WTC11 (cell line): ENCODE results near the gene DLX1. TPM values are rescaled to one million over a fixed set of nuclear protein-coding genes. Genes with fewer than 3 reads are reported as not detected.

Experiments used
- ATAC-seq: fragments of 200-7000 bp; cut with Tn5 transposase; 2 replicates; pipeline ENCODE4 v1.10.0; 2021; ENCODE audit warnings: mild to moderate bottlenecking, moderate library complexity
- CTCF ChIA-PET: fragments of 300-600 bp; sonication (Branson Sonifier 250); formaldehyde crosslinking; loops from one replicate; lab custom pipeline; 2021; ENCODE audit warnings: antibody characterized with exemption; lab: Charles Lee
- POLR2A ChIA-PET: fragments of 350-600 bp; sonication (Branson Sonifier 250); formaldehyde crosslinking; loops from one replicate; lab custom pipeline; 2021; ENCODE audit warnings: antibody characterized with exemption; lab: Charles Lee
- DNase-seq: peaks from one replicate; pipeline ENCODE4 v3.0.0; 2021; ENCODE audit warnings: low spot score
- H3K27ac Mint-ChIP-seq: 2 replicates; pipeline ENCODE4 v1.8.0; 2021; ENCODE audit warnings: mixed read lengths
- H3K27me3 Mint-ChIP-seq: 2 replicates; pipeline ENCODE4 v1.8.0; 2021; ENCODE audit warnings: low read depth, mild to moderate bottlenecking, moderate library complexity, mixed read lengths
- H3K36me3 Mint-ChIP-seq: 2 replicates; pipeline ENCODE4 v1.8.0; 2021; ENCODE audit warnings: mixed read lengths
- H3K4me1 Mint-ChIP-seq: 2 replicates; pipeline ENCODE4 v1.8.0; 2022; ENCODE audit warnings: mixed read lengths
- H3K4me3 Mint-ChIP-seq: 2 replicates; pipeline ENCODE4 v1.8.0; 2021; ENCODE audit warnings: mild to moderate bottlenecking, moderate library complexity, mixed read lengths
- H3K9me3 Mint-ChIP-seq: 2 replicates; pipeline ENCODE4 v1.8.0; 2021; ENCODE audit warnings: mixed read lengths
- CBFB ChIP-seq: sonication (generic); formaldehyde crosslinking; IDR thresholded peaks from 2 replicates; pipeline ENCODE4 v1.8.1; 2022; ENCODE audit warnings: mild to moderate bottlenecking, low read depth, missing genetic modification reagents
- CREB1 ChIP-seq: sonication (generic); formaldehyde crosslinking; IDR thresholded peaks from 2 replicates; pipeline ENCODE4 v1.8.0; 2023; ENCODE audit warnings: mild to moderate bottlenecking, missing genetic modification reagents
- EMX1 ChIP-seq: fragments of 250-450 bp; sonication (Bioruptor Pico); IDR thresholded peaks from 2 replicates; pipeline ENCODE4 v1.8.0; 2021; ENCODE audit warnings: mild to moderate bottlenecking
- GABPB1 ChIP-seq: sonication (generic); formaldehyde crosslinking; IDR thresholded peaks from 2 replicates; pipeline ENCODE4 v1.8.1; 2023; ENCODE audit warnings: mild to moderate bottlenecking, missing genetic modification reagents
- GTF2I ChIP-seq: fragments of 250-450 bp; sonication (Bioruptor Pico); conservative IDR thresholded peaks from 2 replicates; pipeline ENCODE4 v1.4.0; 2021; ENCODE audit warnings: mild to moderate bottlenecking
- HMGA2 ChIP-seq: fragments of 250-450 bp; sonication (Bioruptor Pico); IDR thresholded peaks from 2 replicates; pipeline ENCODE4 v1.4.0; 2021; ENCODE audit warnings: mild to moderate bottlenecking, moderate library complexity
- IRF2 ChIP-seq: sonication (generic); formaldehyde crosslinking; IDR thresholded peaks from 2 replicates; pipeline ENCODE4 v1.8.0; 2022; ENCODE audit warnings: low read depth, missing genetic modification reagents, borderline replicate concordance
- JAZF1 ChIP-seq: fragments of 250-450 bp; sonication (Bioruptor Pico); IDR thresholded peaks from 2 replicates; pipeline ENCODE4 v1.9.0; 2021; ENCODE audit warnings: moderate library complexity, mild to moderate bottlenecking, inconsistent platforms
- JUN ChIP-seq: sonication (generic); formaldehyde crosslinking; IDR thresholded peaks from 2 replicates; pipeline ENCODE4 v1.8.0; 2023; ENCODE audit warnings: mild to moderate bottlenecking, missing genetic modification reagents
- NR1H2 ChIP-seq: sonication (generic); formaldehyde crosslinking; IDR thresholded peaks from 2 replicates; pipeline ENCODE4 v1.9.0; 2021; ENCODE audit warnings: mild to moderate bottlenecking, moderate library complexity, missing genetic modification reagents
- NR2C2 ChIP-seq: sonication (generic); formaldehyde crosslinking; IDR thresholded peaks from 2 replicates; pipeline ENCODE4 v1.8.0; 2022; ENCODE audit warnings: mild to moderate bottlenecking, missing genetic modification reagents
- RELA ChIP-seq: sonication (generic); formaldehyde crosslinking; IDR thresholded peaks from 2 replicates; pipeline ENCODE4 v1.8.1; 2022; ENCODE audit warnings: missing genetic modification reagents, mild to moderate bottlenecking, borderline replicate concordance
- SMAD3 ChIP-seq: sonication (generic); formaldehyde crosslinking; IDR thresholded peaks from 2 replicates; pipeline ENCODE4 v1.8.0; 2022; ENCODE audit warnings: missing genetic modification reagents, mild to moderate bottlenecking, borderline replicate concordance
- ZNF423 ChIP-seq: fragments of 250-450 bp; sonication (Bioruptor Pico); IDR thresholded peaks from 2 replicates; pipeline ENCODE4 v2.1.2; 2022; ENCODE audit warnings: mild to moderate bottlenecking, moderate library complexity
- total RNA-seq: library from RNA; stranded (reverse); gene quantifications from 3 replicates; pipeline ENCODE4 v1.2.3, GENCODE V29; 2021
- TF ChIP-seq, protein P1 (sequence below): fragments of 200-600 bp; IDR thresholded peaks from 2 replicates; pipeline ENCODE4 v1.8.0; 2022; ENCODE audit warnings: antibody characterized with exemption
- TF ChIP-seq, protein P2 (sequence below): sonication (generic); formaldehyde crosslinking; conservative IDR thresholded peaks from 2 replicates; pipeline ENCODE4 v1.8.1; 2022; ENCODE audit warnings: mild to moderate bottlenecking, missing genetic modification reagents
- TF ChIP-seq, protein P3 (sequence below): sonication (generic); formaldehyde crosslinking; IDR thresholded peaks from 2 replicates; pipeline ENCODE4 v1.8.1; 2022; ENCODE audit warnings: low read depth, mild to moderate bottlenecking, moderate library complexity, missing genetic modification reagents, borderline replicate concordance
- TF ChIP-seq, protein P4 (sequence below): sonication (generic); formaldehyde crosslinking; IDR thresholded peaks from 2 replicates; pipeline ENCODE4 v1.8.1; 2022; ENCODE audit warnings: mild to moderate bottlenecking, missing genetic modification reagents, moderate library complexity, borderline replicate concordance
- TF ChIP-seq, protein P5 (sequence below): fragments of 250-450 bp; sonication (Bioruptor Pico); IDR thresholded peaks from 2 replicates; pipeline ENCODE4 v1.9.0; 2021; ENCODE audit warnings: mild to moderate bottlenecking
- TF ChIP-seq, protein P6 (sequence below): sonication (generic); formaldehyde crosslinking; IDR thresholded peaks from 2 replicates; pipeline ENCODE4 v1.8.1; 2023; ENCODE audit warnings: mild to moderate bottlenecking, moderate library complexity, missing genetic modification reagents
- TF ChIP-seq, protein P7 (sequence below): sonication (generic); formaldehyde crosslinking; IDR thresholded peaks from 2 replicates; pipeline ENCODE4 v1.8.0; 2022; ENCODE audit warnings: missing genetic modification reagents
- TF ChIP-seq, protein P8 (sequence below): sonication (generic); formaldehyde crosslinking; IDR thresholded peaks from 2 replicates; pipeline ENCODE4 v1.8.1; 2023; ENCODE audit warnings: mild to moderate bottlenecking, missing genetic modification reagents, moderate library complexity

The DLX1 gene
- total RNA-seq, 1 experiment from 2014 or later: not detected

DNA sequence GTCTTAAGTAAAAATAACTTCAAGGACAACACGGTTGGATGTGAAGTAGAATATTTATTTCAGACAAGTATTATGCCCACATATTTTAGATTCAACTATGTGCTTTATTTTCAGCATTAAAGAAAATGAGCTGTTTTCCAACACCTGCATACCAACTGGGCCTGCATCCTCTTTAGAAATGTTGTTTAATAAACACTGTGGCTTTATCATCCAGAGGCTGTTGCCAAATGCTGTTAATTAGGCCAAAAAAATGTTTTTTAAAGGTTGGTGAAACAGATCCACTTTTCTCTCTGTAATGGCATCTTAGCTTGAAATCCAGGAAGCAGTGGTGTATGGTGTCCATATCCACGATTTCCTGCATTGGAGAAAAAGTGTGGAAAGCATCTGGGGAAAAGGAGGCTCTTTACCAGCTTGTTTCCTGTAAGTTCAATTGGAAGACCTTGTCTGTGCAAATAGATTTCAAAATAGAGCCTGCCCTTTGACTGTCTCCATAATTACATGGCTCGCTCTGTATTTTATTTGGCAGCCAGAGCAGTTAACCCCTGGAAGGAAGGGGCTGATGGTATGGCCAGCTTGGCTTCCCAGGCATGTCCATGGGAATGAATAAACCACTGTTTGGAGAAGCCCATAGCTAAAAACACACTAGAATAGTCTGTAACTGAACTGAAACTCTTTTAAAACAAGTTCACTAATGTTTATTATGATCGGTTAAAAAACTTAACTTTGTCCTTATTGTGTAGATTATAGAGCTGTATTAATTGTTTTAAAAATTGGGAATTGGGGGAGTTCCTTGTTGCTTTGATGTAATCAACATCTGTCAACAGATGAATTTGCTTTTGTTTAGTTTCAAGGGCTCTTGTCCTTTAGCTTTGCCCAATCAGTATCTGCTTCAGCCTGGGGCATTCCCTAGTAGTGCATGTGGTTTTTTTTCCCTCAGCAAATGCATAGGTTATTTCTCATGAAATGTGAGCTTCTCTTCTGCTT lies 33.0 kb upstream of the DLX1 start:
- no peak for DNase-seq
- POLR2A ChIA-PET: interaction anchor here (0.5 to 0.6 kb wide), 2 partner anchors 232 to 531 kb away, joined by 3 to 7 read pairs; no protein-coding TSS in a partner anchor
- no peak for TF ChIP-seq IRF2 (CRISPR knock-in tag)
- peak; percentile 45; the same call in 1 of the 2 replicates for TF ChIP-seq GABPB1 (CRISPR knock-in tag)

DNA sequence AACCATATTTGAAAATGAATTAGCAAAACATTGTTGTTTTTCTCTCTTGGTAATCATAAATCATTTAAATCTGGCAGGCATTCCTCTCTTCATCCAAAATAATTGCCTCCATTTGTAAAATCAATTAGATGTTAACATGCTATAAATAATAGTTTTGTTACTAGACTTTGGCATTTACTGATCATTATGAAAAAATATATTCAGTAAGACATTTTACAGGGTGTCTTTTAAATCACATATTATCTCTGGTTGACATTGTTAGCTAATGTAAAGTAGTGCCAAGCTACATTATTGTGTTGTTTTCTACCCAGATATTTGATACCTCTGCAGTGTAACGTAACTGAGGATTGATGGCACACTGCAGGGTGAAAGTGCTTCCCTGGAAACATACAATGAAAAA lies 31.8 kb upstream of the DLX1 start:
- H3K9me3 Mint-ChIP-seq: no peaks in the 10 kb centered on the region
- DNase-seq (no peak), ATAC-seq (no peak)
- H3K4me1 Mint-ChIP-seq: peaks cover 7% of the 10 kb centered on the region; the same call in 1 of the 2 replicates
- no peak for TF ChIP-seq GTF2I (CRISPR knock-in tag)
- no peak for TF ChIP-seq HMGA2 (CRISPR knock-in tag)
- TF ChIP-seq CREB1 (CRISPR knock-in tag): no peak
- TF ChIP-seq, protein P1, sequence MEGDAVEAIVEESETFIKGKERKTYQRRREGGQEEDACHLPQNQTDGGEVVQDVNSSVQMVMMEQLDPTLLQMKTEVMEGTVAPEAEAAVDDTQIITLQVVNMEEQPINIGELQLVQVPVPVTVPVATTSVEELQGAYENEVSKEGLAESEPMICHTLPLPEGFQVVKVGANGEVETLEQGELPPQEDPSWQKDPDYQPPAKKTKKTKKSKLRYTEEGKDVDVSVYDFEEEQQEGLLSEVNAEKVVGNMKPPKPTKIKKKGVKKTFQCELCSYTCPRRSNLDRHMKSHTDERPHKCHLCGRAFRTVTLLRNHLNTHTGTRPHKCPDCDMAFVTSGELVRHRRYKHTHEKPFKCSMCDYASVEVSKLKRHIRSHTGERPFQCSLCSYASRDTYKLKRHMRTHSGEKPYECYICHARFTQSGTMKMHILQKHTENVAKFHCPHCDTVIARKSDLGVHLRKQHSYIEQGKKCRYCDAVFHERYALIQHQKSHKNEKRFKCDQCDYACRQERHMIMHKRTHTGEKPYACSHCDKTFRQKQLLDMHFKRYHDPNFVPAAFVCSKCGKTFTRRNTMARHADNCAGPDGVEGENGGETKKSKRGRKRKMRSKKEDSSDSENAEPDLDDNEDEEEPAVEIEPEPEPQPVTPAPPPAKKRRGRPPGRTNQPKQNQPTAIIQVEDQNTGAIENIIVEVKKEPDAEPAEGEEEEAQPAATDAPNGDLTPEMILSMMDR: no peak
- no peak for TF ChIP-seq JAZF1
- no peak for TF ChIP-seq CBFB
- TF ChIP-seq, protein P2, sequence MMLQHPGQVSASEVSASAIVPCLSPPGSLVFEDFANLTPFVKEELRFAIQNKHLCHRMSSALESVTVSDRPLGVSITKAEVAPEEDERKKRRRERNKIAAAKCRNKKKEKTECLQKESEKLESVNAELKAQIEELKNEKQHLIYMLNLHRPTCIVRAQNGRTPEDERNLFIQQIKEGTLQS (CRISPR knock-in tag): no peak
- TF ChIP-seq, protein P3, sequence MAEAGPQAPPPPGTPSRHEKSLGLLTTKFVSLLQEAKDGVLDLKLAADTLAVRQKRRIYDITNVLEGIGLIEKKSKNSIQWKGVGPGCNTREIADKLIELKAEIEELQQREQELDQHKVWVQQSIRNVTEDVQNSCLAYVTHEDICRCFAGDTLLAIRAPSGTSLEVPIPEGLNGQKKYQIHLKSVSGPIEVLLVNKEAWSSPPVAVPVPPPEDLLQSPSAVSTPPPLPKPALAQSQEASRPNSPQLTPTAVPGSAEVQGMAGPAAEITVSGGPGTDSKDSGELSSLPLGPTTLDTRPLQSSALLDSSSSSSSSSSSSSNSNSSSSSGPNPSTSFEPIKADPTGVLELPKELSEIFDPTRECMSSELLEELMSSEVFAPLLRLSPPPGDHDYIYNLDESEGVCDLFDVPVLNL (CRISPR knock-in tag): no peak
- TF ChIP-seq RELA (CRISPR knock-in tag): no peak
- no peak for TF ChIP-seq JUN (CRISPR knock-in tag)
- TF ChIP-seq NR1H2: no peak
- TF ChIP-seq, protein P4, sequence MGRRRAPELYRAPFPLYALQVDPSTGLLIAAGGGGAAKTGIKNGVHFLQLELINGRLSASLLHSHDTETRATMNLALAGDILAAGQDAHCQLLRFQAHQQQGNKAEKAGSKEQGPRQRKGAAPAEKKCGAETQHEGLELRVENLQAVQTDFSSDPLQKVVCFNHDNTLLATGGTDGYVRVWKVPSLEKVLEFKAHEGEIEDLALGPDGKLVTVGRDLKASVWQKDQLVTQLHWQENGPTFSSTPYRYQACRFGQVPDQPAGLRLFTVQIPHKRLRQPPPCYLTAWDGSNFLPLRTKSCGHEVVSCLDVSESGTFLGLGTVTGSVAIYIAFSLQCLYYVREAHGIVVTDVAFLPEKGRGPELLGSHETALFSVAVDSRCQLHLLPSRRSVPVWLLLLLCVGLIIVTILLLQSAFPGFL (CRISPR knock-in tag): no peak
- TF ChIP-seq EMX1 (CRISPR knock-in tag): no peak
- TF ChIP-seq NR2C2 (CRISPR knock-in tag): no peak
- TF ChIP-seq, protein P5, sequence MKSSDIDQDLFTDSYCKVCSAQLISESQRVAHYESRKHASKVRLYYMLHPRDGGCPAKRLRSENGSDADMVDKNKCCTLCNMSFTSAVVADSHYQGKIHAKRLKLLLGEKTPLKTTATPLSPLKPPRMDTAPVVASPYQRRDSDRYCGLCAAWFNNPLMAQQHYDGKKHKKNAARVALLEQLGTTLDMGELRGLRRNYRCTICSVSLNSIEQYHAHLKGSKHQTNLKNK (CRISPR knock-in tag): no peak
- TF ChIP-seq, protein P6, sequence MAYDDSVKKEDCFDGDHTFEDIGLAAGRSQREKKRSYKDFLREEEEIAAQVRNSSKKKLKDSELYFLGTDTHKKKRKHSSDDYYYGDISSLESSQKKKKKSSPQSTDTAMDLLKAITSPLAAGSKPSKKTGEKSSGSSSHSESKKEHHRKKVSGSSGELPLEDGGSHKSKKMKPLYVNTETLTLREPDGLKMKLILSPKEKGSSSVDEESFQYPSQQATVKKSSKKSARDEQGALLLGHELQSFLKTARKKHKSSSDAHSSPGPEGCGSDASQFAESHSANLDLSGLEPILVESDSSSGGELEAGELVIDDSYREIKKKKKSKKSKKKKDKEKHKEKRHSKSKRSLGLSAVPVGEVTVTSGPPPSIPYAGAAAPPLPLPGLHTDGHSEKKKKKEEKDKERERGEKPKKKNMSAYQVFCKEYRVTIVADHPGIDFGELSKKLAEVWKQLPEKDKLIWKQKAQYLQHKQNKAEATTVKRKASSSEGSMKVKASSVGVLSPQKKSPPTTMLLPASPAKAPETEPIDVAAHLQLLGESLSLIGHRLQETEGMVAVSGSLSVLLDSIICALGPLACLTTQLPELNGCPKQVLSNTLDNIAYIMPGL (CRISPR knock-in tag): no peak
- no peak for TF ChIP-seq SMAD3 (CRISPR knock-in tag)
- TF ChIP-seq ZNF423 (CRISPR knock-in tag): no peak
- TF ChIP-seq, protein P7, sequence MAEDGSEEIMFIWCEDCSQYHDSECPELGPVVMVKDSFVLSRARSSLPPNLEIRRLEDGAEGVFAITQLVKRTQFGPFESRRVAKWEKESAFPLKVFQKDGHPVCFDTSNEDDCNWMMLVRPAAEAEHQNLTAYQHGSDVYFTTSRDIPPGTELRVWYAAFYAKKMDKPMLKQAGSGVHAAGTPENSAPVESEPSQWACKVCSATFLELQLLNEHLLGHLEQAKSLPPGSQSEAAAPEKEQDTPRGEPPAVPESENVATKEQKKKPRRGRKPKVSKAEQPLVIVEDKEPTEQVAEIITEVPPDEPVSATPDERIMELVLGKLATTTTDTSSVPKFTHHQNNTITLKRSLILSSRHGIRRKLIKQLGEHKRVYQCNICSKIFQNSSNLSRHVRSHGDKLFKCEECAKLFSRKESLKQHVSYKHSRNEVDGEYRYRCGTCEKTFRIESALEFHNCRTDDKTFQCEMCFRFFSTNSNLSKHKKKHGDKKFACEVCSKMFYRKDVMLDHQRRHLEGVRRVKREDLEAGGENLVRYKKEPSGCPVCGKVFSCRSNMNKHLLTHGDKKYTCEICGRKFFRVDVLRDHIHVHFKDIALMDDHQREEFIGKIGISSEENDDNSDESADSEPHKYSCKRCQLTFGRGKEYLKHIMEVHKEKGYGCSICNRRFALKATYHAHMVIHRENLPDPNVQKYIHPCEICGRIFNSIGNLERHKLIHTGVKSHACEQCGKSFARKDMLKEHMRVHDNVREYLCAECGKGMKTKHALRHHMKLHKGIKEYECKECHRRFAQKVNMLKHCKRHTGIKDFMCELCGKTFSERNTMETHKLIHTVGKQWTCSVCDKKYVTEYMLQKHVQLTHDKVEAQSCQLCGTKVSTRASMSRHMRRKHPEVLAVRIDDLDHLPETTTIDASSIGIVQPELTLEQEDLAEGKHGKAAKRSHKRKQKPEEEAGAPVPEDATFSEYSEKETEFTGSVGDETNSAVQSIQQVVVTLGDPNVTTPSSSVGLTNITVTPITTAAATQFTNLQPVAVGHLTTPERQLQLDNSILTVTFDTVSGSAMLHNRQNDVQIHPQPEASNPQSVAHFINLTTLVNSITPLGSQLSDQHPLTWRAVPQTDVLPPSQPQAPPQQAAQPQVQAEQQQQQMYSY (CRISPR knock-in tag): no peak
- TF ChIP-seq, protein P8, sequence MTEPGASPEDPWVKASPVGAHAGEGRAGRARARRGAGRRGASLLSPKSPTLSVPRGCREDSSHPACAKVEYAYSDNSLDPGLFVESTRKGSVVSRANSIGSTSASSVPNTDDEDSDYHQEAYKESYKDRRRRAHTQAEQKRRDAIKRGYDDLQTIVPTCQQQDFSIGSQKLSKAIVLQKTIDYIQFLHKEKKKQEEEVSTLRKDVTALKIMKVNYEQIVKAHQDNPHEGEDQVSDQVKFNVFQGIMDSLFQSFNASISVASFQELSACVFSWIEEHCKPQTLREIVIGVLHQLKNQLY (CRISPR knock-in tag): no peak
- H3K27ac Mint-ChIP-seq: no peak overlapping the region
- no peak overlapping the region for H3K4me3 Mint-ChIP-seq
- H3K36me3 Mint-ChIP-seq: no peaks in the 10 kb centered on the region
- ChIA-PET CTCF (interaction anchor here (1.1 to 1.2 kb wide), 2 partner anchors 16 to 33 kb away, joined by 3 read pairs; no protein-coding TSS in a partner anchor), POLR2A (no interaction called here)
- H3K27me3 Mint-ChIP-seq: no peaks in the 10 kb centered on the region

More for the DNA sequence above, 33.0 kb upstream of the DLX1 start:
- Mint-ChIP-seq H3K9me3 (no peaks in the 10 kb centered on the region), H3K4me1 (peaks cover 12% of the 10 kb centered on the region; the same call in 1 of the 2 replicates), H3K4me3 (no peak overlapping the region), H3K36me3 (no peaks in the 10 kb centered on the region), H3K27ac (peak overlapping the region; percentile 24; the same call in 1 of the 2 replicates), H3K27me3 (no peaks in the 10 kb centered on the region)
- ATAC-seq: no peak
- CTCF ChIA-PET: interaction anchor here (1.1 to 1.3 kb wide), 4 partner anchors 15 to 54 kb away, joined by 3 read pairs; no protein-coding TSS in a partner anchor
